ENCODE data around the gene CLEC14A. TPM values are rescaled to one million over a fixed set of nuclear protein-coding genes. Genes with fewer than 3 reads are reported as not detected.

Gene CLEC14A
- total RNA-seq, 1 experiment from 2014 or later = not detected

- intact Hi-C loops (cut with micrococcal nuclease; ENCODE audit: unreplicated experiment) = no loop called here
- Mint-ChIP-seq H3K27me3 (ENCODE audit: unreplicated experiment) (no peaks in the 10 kb centered on the region), H3K9me3 (ENCODE audit: low read depth, unreplicated experiment) (no peaks in the 10 kb centered on the region), H3K27ac (ENCODE audit: unreplicated experiment) (no peak overlapping the region), H3K4me3 (ENCODE audit: low read depth, unreplicated experiment) (no peak overlapping the region), H3K36me3 (ENCODE audit: insufficient read depth, unreplicated experiment) (no peaks in the 10 kb centered on the region), H3K4me1 (ENCODE audit: low read depth, unreplicated experiment) (no peaks in the 10 kb centered on the region)
- DNase-seq = no peak
- TF ChIP-seq CTCF (IDR thresholded peaks at IDR 0.05; ENCODE audit: unreplicated experiment) = no peak
- CTCF ChIA-PET = no interaction called here
- no TSS peak for BruUV-seq (replicated peaks)
Observed at GRCh38 chr14:38291681-38292467, 36.0 kb upstream of the CLEC14A start.

- BruUV-seq (replicated peaks) = no TSS peak
- intact Hi-C loops (cut with micrococcal nuclease; ENCODE audit: unreplicated experiment) = no loop called here
- TF ChIP-seq CTCF (IDR thresholded peaks at IDR 0.05; ENCODE audit: unreplicated experiment) = no peak
- no peak for DNase-seq
- H3K27ac Mint-ChIP-seq (ENCODE audit: unreplicated experiment) = no peak overlapping the region
- CTCF ChIA-PET = no interaction called here
- H3K4me3 Mint-ChIP-seq (ENCODE audit: low read depth, unreplicated experiment) = no peak overlapping the region
- no peaks in the 10 kb centered on the region for H3K36me3 Mint-ChIP-seq (ENCODE audit: insufficient read depth, unreplicated experiment)
- no peaks in the 10 kb centered on the region for H3K9me3 Mint-ChIP-seq (ENCODE audit: low read depth, unreplicated experiment)
- H3K27me3 Mint-ChIP-seq (ENCODE audit: unreplicated experiment) = no peaks in the 10 kb centered on the region
- H3K4me1 Mint-ChIP-seq (ENCODE audit: low read depth, unreplicated experiment) = no peaks in the 10 kb centered on the region
Observed at GRCh38 chr14:38290601-38291188, 34.8 kb upstream of the CLEC14A start.

GRCh38 chr14:38286452-38286851 is 30.6 kb upstream of the CLEC14A start:
- CTCF ChIA-PET = no interaction called here

GRCh38 chr14:38285962-38286361 is 30.1 kb upstream of the CLEC14A start:
- Mint-ChIP-seq H3K27ac (ENCODE audit: unreplicated experiment) (no peak overlapping the region), H3K4me1 (ENCODE audit: low read depth, unreplicated experiment) (no peaks in the 10 kb centered on the region), H3K4me3 (ENCODE audit: low read depth, unreplicated experiment) (no peak overlapping the region), H3K9me3 (ENCODE audit: low read depth, unreplicated experiment) (peaks cover 3% of the 10 kb centered on the region), H3K27me3 (ENCODE audit: unreplicated experiment) (no peaks in the 10 kb centered on the region), H3K36me3 (ENCODE audit: insufficient read depth, unreplicated experiment) (no peaks in the 10 kb centered on the region)
- BruUV-seq (replicated peaks) = no TSS peak
- CTCF ChIA-PET = no interaction called here
- no peak for TF ChIP-seq CTCF (IDR thresholded peaks at IDR 0.05; ENCODE audit: unreplicated experiment)
- intact Hi-C loops (cut with micrococcal nuclease; ENCODE audit: unreplicated experiment) = no loop called here
- no peak for DNase-seq

More at GRCh38 chr14:38286452-38286851, 30.6 kb upstream of the CLEC14A start:
- Mint-ChIP-seq H3K4me1 (ENCODE audit: low read depth, unreplicated experiment) (no peaks in the 10 kb centered on the region), H3K9me3 (ENCODE audit: low read depth, unreplicated experiment) (peaks cover 3% of the 10 kb centered on the region), H3K4me3 (ENCODE audit: low read depth, unreplicated experiment) (no peak overlapping the region), H3K36me3 (ENCODE audit: insufficient read depth, unreplicated experiment) (no peaks in the 10 kb centered on the region), H3K27ac (ENCODE audit: unreplicated experiment) (no peak overlapping the region), H3K27me3 (ENCODE audit: unreplicated experiment) (no peaks in the 10 kb centered on the region)
- intact Hi-C loops (cut with micrococcal nuclease; ENCODE audit: unreplicated experiment) = no loop called here
- BruUV-seq (replicated peaks) = no TSS peak
- TF ChIP-seq CTCF (IDR thresholded peaks at IDR 0.05; ENCODE audit: unreplicated experiment) = no peak
- no peak for DNase-seq
